Right lobe of liver (tissue), 6 donors: Measurements from ENCODE around the gene EXD3. TPM values are rescaled to one million over a fixed set of nuclear protein-coding genes. Genes with fewer than 3 reads are reported as not detected.

Source experiments
- ATAC-seq, 4 donors: fragments of 200-7000 bp; cut with Tn5 transposase; one replicate each; pipeline ENCODE4 v1.9.1; 2020; ENCODE audit warnings: mild to moderate bottlenecking in 4 of 4, moderate library complexity in 4 of 4
- DNase-seq, 3 donors: peaks; one replicate each; pipeline ENCODE4 v3.0.0-alpha.2; 2020
- H3K27ac ChIP-seq, 3 donors: fragments of 200-600 bp; one replicate each; pipeline ENCODE4 v1.8.0; 2022
- H3K27me3 ChIP-seq, 2 donors: fragments of 200-600 bp; one replicate each; pipeline ENCODE4 v1.8.0; 2022
- H3K36me3 ChIP-seq, 4 donors: fragments of 200-600 bp; sonication (generic) in 1 of 4; one replicate each; pipeline versions ENCODE4 v1.5.1 to v1.8.0; 2017 to 2022; ENCODE audit warnings: control low read depth in 1 of 4
- H3K4me1 ChIP-seq, 4 donors: fragments of 200-600 bp; sonication (generic) in 1 of 4; one replicate each; pipeline versions ENCODE4 v1.5.1 to v1.8.0; 2017 to 2022; ENCODE audit warnings: control low read depth in 1 of 4
- H3K4me3 ChIP-seq, 3 donors: fragments of 200-600 bp; one replicate each; pipeline ENCODE4 v1.8.0; 2022
- H3K9me3 ChIP-seq, 4 donors: fragments of 200-600 bp; sonication (generic) in 1 of 4; one replicate each; pipeline versions ENCODE4 v1.5.1 to v1.8.0; 2017 to 2022; ENCODE audit warnings: control low read depth in 1 of 4
- POLR2A ChIP-seq: fragments of 450-650 bp; IDR thresholded peaks from one replicate; pipeline ENCODE4 v1.6.1; 2017; ENCODE audit warnings: antibody characterized with exemption, mild to moderate bottlenecking
- WGBS: methylation state at CpG from one replicate; pipeline ENCODE4 v1.1.6; 2018; ENCODE audit warnings: low coverage, low lambda C conversion rate; ENCODE audit not compliant: insufficient coverage; ENCODE audit errors: missing lambda C conversion rate; 5-methylcytosine and 5-hydroxymethylcytosine counted together
- intact Hi-C, 2 donors: fragments of 100-400 bp; cut with DNase I; formaldehyde crosslinking; loops; one replicate each; pipeline versions ENCODE4 v1.11.2 to v1.14.1; 2022
- total RNA-seq, 6 experiments: library from RNA; depleted of rRNA in 2 of 6; stranded (reverse); fragments of >200 nt in 2 of 6; fragmentation: NEBNext Ultra II Directional in 3 of 6; extraction: Animal tissue kit (Norgen Biotek cat#: 25700) in 3 of 6; gene quantifications; one replicate each; pipeline versions ENCODE4 v1.1.0 to v1.2.4, GENCODE V29; 2016 to 2023
- TF ChIP-seq, protein P1 (sequence below), 4 donors: fragments of 200-600 bp in 3 of 4; fragments of 450-650 bp in 1 of 4; IDR thresholded peaks; one replicate each; pipeline versions ENCODE4 v1.5.1 to v1.8.0; 2016 to 2022; ENCODE audit warnings: antibody characterized with exemption in 4 of 4, mild to moderate bottlenecking in 2 of 4
- donor health status: DM: no; HTN: yes; CAD: no.
- donor health status: DM: no; HTN: no; CAD: no.
- donor health status: DM: no; HTN: no; CAD: no.
- donor health status: DM: no; HTN: yes; CAD: no.
- donor health status: DM: no; HTN: yes; CAD: no.

Gene EXD3
- total RNA-seq, 6 experiments from 2014 or later: 3.3 to 14.4 (median 10.6) TPM

DNA sequence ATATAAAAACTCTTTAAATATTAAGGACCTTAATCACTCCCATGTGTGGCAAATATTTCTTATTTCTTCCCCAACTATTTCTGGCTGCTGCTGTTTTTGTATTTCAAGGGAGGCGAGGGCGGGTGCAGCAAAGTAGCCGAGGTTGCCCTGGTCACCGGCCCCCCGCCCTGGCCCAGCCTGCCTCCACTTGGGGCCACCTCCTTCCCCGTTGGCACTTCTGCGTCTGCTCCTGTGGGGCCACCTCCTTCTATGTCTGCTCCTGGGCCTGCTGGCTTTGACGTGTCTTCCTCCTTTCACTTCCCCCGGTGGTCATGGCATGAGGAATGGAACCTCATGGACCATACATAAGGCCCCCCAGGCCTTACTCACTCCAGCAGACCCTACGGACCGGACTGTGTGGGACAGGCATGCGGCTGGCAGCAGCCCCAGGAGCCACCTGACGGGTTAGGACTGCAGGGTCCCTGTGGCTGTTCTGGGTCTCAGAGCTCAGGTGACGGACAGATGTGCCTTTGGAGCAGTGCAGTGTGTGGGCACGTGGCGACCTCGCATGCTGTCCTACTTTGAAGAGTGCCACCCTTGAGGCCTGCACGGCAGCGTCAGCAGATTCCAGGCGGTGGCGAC, 24.0 kb upstream of the EXD3 start:
- H3K9me3 ChIP-seq: no peaks in the 10 kb centered on the region
- WGBS: 63% methylated on average over 9 of the region's 21 CpGs
- intact Hi-C loops: no loop called here

DNA sequence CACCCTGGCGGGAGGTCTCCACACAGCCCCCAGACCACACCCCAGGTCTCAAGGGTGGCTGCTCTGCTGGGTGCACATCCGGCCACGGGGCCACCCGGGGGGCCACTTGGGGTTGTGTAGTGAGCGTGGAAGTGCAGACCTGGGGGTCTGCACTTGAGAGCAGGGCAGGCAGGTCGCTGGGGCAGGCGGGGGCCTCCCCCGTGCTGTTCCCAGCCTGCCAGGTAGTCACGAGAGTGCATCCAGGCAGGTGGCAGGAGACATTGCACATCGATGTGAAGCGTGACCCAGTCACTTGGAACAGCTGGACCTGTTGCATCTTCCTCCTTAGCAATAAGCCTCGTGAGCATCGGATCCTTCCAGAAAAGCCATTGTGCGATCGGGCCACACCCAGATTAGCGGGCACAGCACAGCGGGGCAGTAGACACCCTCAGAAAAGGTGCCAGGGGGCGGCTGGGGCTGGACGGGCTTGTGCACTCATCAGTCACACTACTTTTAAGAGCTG, 23.0 kb upstream of the EXD3 start:
- Histone ChIP-seq H3K4me1 (peaks cover 0 to 12% (median 2%) of the 10 kb centered on the region in 4 donors), H3K27ac (no peak overlapping the region), H3K27me3 (no peaks in the 10 kb centered on the region), H3K36me3 (peaks cover 0 to 4% (median 0%) of the 10 kb centered on the region in 4 donors), H3K4me3 (no peak overlapping the region), H3K9me3 (no peaks in the 10 kb centered on the region)
- DNase-seq (peak in 2 of 3 donors; percentile 24 to 53), ATAC-seq (no peak)
- WGBS: 29% methylated on average over 10 of the region's 19 CpGs
- intact Hi-C loops: no loop called here
- no peak for TF ChIP-seq POLR2A
- TF ChIP-seq, protein P1, sequence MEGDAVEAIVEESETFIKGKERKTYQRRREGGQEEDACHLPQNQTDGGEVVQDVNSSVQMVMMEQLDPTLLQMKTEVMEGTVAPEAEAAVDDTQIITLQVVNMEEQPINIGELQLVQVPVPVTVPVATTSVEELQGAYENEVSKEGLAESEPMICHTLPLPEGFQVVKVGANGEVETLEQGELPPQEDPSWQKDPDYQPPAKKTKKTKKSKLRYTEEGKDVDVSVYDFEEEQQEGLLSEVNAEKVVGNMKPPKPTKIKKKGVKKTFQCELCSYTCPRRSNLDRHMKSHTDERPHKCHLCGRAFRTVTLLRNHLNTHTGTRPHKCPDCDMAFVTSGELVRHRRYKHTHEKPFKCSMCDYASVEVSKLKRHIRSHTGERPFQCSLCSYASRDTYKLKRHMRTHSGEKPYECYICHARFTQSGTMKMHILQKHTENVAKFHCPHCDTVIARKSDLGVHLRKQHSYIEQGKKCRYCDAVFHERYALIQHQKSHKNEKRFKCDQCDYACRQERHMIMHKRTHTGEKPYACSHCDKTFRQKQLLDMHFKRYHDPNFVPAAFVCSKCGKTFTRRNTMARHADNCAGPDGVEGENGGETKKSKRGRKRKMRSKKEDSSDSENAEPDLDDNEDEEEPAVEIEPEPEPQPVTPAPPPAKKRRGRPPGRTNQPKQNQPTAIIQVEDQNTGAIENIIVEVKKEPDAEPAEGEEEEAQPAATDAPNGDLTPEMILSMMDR (IDR thresholded peaks at IDR 0.05): no peak

More for the DNA sequence above, 24.0 kb upstream of the EXD3 start:
- DNase-seq (peak in 2 of 3 donors; percentile 32 to 52), ATAC-seq (no peak)
- peaks cover 0 to 12% (median 2%) of the 10 kb centered on the region in 4 donors for H3K4me1 ChIP-seq
- H3K36me3 ChIP-seq: peaks cover 0 to 4% (median 0%) of the 10 kb centered on the region in 4 donors
- H3K4me3 ChIP-seq: no peak overlapping the region
- H3K27ac ChIP-seq: no peak overlapping the region
- TF ChIP-seq, protein P1 (IDR thresholded peaks at IDR 0.05): no peak
- no peaks in the 10 kb centered on the region for H3K27me3 ChIP-seq

DNA sequence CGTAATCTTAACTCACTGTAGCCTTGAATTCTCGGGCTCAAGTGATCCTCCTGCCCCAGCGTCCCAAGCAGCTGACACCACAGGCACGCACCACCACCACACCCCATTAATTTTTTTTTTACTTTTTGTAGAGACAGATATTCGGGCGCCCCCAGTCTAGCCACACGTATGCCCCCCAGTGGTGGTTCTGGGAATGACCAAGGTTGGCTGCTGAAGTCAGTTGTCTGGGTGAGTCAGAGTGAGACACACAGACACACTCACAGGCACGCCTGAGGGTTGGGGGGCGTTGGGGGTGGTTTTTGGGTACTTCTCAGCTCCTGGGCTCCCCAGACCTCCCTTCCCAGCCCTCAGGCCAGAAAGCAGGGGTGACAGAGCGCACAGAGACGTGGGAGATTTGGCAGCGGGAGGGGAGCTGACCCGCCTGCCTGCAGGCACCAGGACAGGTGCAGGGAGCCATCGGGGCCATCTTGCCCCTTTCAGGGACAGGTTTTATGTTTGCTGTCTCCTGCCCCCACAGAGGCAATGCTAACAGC, 22.4 kb upstream of the EXD3 start:
- no peak for TF ChIP-seq POLR2A
- TF ChIP-seq, protein P1 (IDR thresholded peaks at IDR 0.05): peak; percentile 78 to 85 (median 80)
- DNase-seq (peak; percentile 69 to 81 (median 75)), ATAC-seq (peak; percentile 61 to 73 (median 66))
- H3K4me3 ChIP-seq: no peak overlapping the region
- peaks cover 0 to 12% (median 2%) of the 10 kb centered on the region in 4 donors for H3K4me1 ChIP-seq
- no peak overlapping the region for H3K27ac ChIP-seq
- H3K36me3 ChIP-seq: peaks cover 0 to 4% (median 0%) of the 10 kb centered on the region in 4 donors
- no peaks in the 10 kb centered on the region for H3K9me3 ChIP-seq
- intact Hi-C loops: no loop called here
- 6% methylated on average over 9 of the region's 14 CpGs for WGBS
- H3K27me3 ChIP-seq: no peaks in the 10 kb centered on the region

DNA sequence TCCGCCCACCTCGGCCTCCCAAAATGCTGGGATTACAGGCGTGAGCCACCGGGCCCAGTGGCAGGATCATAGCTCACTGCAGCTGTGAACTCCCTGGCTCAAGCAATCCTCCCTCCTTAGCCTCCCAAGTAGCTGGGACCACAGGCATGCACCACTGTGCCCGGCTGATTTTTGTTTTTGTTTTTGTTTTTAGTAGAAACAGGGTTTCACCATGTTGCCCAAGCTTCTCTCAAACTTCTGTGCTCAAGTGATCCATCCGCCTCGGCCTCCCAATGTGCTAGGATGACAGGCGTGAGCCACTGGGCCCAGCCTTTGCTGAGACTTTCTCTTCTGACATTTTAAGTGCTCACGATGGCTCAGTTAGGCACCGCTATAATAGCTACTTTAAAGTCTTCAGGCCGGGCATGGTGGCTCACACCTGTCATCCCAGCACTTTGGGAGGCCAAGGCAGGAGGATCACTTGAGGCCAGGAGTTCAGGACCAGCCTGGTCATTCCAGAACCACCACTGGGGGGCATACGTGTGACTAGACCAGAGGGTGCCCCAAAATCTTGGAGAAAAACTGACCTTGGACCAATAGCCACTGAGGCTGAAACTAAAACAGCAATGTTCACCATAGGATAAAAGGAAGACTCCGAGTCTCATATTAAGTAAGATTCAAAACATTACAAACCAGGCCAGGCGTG, 21.3 kb upstream of the EXD3 start:
- DNase-seq (peak in 2 of 3 donors; percentile 9 to 31), ATAC-seq (no peak)
- Histone ChIP-seq H3K27ac (no peak overlapping the region), H3K4me1 (peaks cover 0 to 12% (median 2%) of the 10 kb centered on the region in 4 donors), H3K4me3 (no peak overlapping the region), H3K27me3 (no peaks in the 10 kb centered on the region), H3K36me3 (peaks cover 0 to under 1% (median 0%) of the 10 kb centered on the region in 4 donors), H3K9me3 (no peaks in the 10 kb centered on the region)
- intact Hi-C loops: no loop called here
- TF ChIP-seq, protein P1 (IDR thresholded peaks at IDR 0.05): no peak
- TF ChIP-seq POLR2A: no peak
- WGBS: 78% methylated on average over 9 of the region's 14 CpGs
